CD8-positive, alpha-beta memory T cell (primary cell): ENCODE results near the gene TRPM4. TPM values are rescaled to one million over a fixed set of nuclear protein-coding genes. Genes with fewer than 3 reads are reported as not detected.

ENCODE experiments used
- CTCF ChIA-PET: fragments of 350-600 bp; sonication (Branson Sonifier 250); formaldehyde crosslinking; loops from one replicate; lab custom pipeline; 2021; ENCODE audit warnings: antibody characterized with exemption; lab: Charles Lee
- POLR2A ChIA-PET: fragments of 350-600 bp; sonication (Branson Sonifier 250); formaldehyde crosslinking; loops from one replicate; lab custom pipeline; 2021; ENCODE audit warnings: antibody characterized with exemption; lab: Charles Lee
- DNase-seq, 5 donors: peaks; one replicate each; pipeline versions ENCODE4 v3.0.0 to v3.0.0-alpha.2; 2020 to 2022; ENCODE audit warnings: mixed read lengths in 1 of 5
- H3K27ac ChIP-seq: one replicate; pipeline ENCODE4 v1.7.0; 2013; ENCODE audit warnings: low read depth, mild to moderate bottlenecking, low read length, moderate library complexity
- H3K27me3 ChIP-seq: 2 replicates; pipeline ENCODE4 v1.7.0; 2013; ENCODE audit warnings: low read length, mild to moderate bottlenecking; ENCODE audit not compliant: insufficient read depth, poor library complexity, severe bottlenecking
- H3K36me3 ChIP-seq: 2 replicates; pipeline ENCODE4 v1.7.0; 2013; ENCODE audit warnings: mild to moderate bottlenecking, low read length, moderate library complexity; ENCODE audit not compliant: insufficient read depth
- H3K4me1 ChIP-seq: 2 replicates; pipeline ENCODE4 v1.7.0; 2013; ENCODE audit warnings: mild to moderate bottlenecking, low read length, moderate library complexity; ENCODE audit not compliant: insufficient read depth
- H3K4me3 ChIP-seq: 2 replicates; pipeline ENCODE4 v1.7.0; 2013; ENCODE audit warnings: mild to moderate bottlenecking, low read length
- H3K9me3 ChIP-seq: 2 replicates; pipeline ENCODE4 v1.7.0; 2013; ENCODE audit warnings: mild to moderate bottlenecking, low read length
- H3K27ac Mint-ChIP-seq, 8 donors: one replicate each; pipeline ENCODE4 v1.8.0; 2020 to 2021; ENCODE audit warnings: mixed read lengths in 8 of 8, mild to moderate bottlenecking in 6 of 8, inconsistent platforms in 3 of 8, moderate library complexity in 3 of 8
- H3K27me3 Mint-ChIP-seq, 2 donors: one replicate each; pipeline ENCODE4 v1.8.0; 2020 to 2021; ENCODE audit warnings: mixed read lengths in 2 of 2, mild to moderate bottlenecking in 1 of 2, moderate library complexity in 1 of 2
- H3K36me3 Mint-ChIP-seq, 3 donors: one replicate each; pipeline ENCODE4 v1.8.0; 2020 to 2021; ENCODE audit warnings: mixed read lengths in 3 of 3, inconsistent platforms in 1 of 3, mild to moderate bottlenecking in 1 of 3
- H3K4me1 Mint-ChIP-seq, 3 donors: one replicate each; pipeline ENCODE4 v1.8.0; 2020 to 2021; ENCODE audit warnings: mixed read lengths in 3 of 3, inconsistent platforms in 1 of 3, mild to moderate bottlenecking in 1 of 3
- H3K4me3 Mint-ChIP-seq, 7 donors: one replicate each; pipeline ENCODE4 v1.8.0; 2020 to 2021; ENCODE audit warnings: mixed read lengths in 7 of 7, mild to moderate bottlenecking in 6 of 7, moderate library complexity in 4 of 7, inconsistent platforms in 2 of 7
- H3K9me3 Mint-ChIP-seq, 5 donors: one replicate each; pipeline ENCODE4 v1.8.0; 2020 to 2022; ENCODE audit warnings: mixed read lengths in 5 of 5, mild to moderate bottlenecking in 3 of 5, moderate library complexity in 2 of 5, inconsistent platforms in 1 of 5
- polyA plus RNA-seq: library from polyadenylated mRNA; unstranded; fragments of 300-500 nt; fragmentation: Illumina TruSeq; gene quantifications from one replicate; pipeline ENCODE4 v1.2.3, GENCODE V29; 2021
- total RNA-seq, 2 experiments: library from RNA; stranded (reverse); gene quantifications; one replicate each; pipeline ENCODE4 v1.2.3, GENCODE V29; 2021

TRPM4 gene
- total and polyA plus RNA-seq, 3 experiments from 2014 or later: not detected

GRCh38 chr19:49210108-49210900, 52.7 kb downstream of the TRPM4 start:
- peak overlapping the region in 1 of 7 donors; percentile 54 for H3K4me3 Mint-ChIP-seq
- H3K36me3 Mint-ChIP-seq: no peaks in the 10 kb centered on the region
- H3K4me3 ChIP-seq: no peak overlapping the region
- H3K27ac ChIP-seq: no peak overlapping the region
- H3K27me3 Mint-ChIP-seq: peaks cover 9 to 19% of the 10 kb centered on the region in 2 donors
- POLR2A ChIA-PET: no interaction called here
- H3K9me3 Mint-ChIP-seq: no peaks in the 10 kb centered on the region
- H3K27ac Mint-ChIP-seq: peak overlapping the region in 1 of 8 donors; percentile 71
- H3K9me3 ChIP-seq: no peaks in the 10 kb centered on the region
- CTCF ChIA-PET: no interaction called here
- H3K36me3 ChIP-seq: no peaks in the 10 kb centered on the region
- H3K4me1 ChIP-seq: no peaks in the 10 kb centered on the region
- H3K27me3 ChIP-seq: no peaks in the 10 kb centered on the region
- H3K4me1 Mint-ChIP-seq: peaks cover 9 to 13% (median 12%) of the 10 kb centered on the region in 3 donors
- peak in 2 of 5 donors; percentile 14 to 34 for DNase-seq

GRCh38 chr19:49210901-49211451, 53.4 kb downstream of the TRPM4 start:
- no peaks in the 10 kb centered on the region for H3K9me3 ChIP-seq
- no peaks in the 10 kb centered on the region for H3K27me3 ChIP-seq
- Mint-ChIP-seq H3K36me3 (no peaks in the 10 kb centered on the region), H3K27ac (no peak overlapping the region), H3K4me1 (peaks cover 9 to 13% (median 12%) of the 10 kb centered on the region in 3 donors), H3K27me3 (peaks cover 9 to 19% of the 10 kb centered on the region in 2 donors), H3K9me3 (no peaks in the 10 kb centered on the region), H3K4me3 (peak overlapping the region in 1 of 7 donors; percentile 41)
- no peak for DNase-seq
- no peak overlapping the region for H3K4me3 ChIP-seq
- H3K27ac ChIP-seq: no peak overlapping the region
- H3K4me1 ChIP-seq: no peaks in the 10 kb centered on the region
- H3K36me3 ChIP-seq: no peaks in the 10 kb centered on the region
- ChIA-PET CTCF (no interaction called here), POLR2A (no interaction called here)

GRCh38 chr19:49212016-49212701, 54.6 kb downstream of the TRPM4 start:
- Mint-ChIP-seq H3K27me3 (peaks cover 11% of the 10 kb centered on the region in 2 donors), H3K36me3 (no peaks in the 10 kb centered on the region), H3K27ac (no peak overlapping the region), H3K4me1 (peaks cover 9 to 13% (median 12%) of the 10 kb centered on the region in 3 donors), H3K4me3 (no peak overlapping the region), H3K9me3 (no peaks in the 10 kb centered on the region)
- Histone ChIP-seq H3K27ac (no peak overlapping the region), H3K9me3 (no peaks in the 10 kb centered on the region), H3K4me3 (no peak overlapping the region), H3K27me3 (no peaks in the 10 kb centered on the region), H3K4me1 (no peaks in the 10 kb centered on the region), H3K36me3 (no peaks in the 10 kb centered on the region)
- ChIA-PET POLR2A (no interaction called here), CTCF (no interaction called here)
- no peak for DNase-seq

- no peaks in the 10 kb centered on the region for H3K27me3 ChIP-seq
- H3K27me3 Mint-ChIP-seq: peaks cover 11 to 12% of the 10 kb centered on the region in 2 donors
- peaks cover 4 to 9% (median 5%) of the 10 kb centered on the region in 3 donors for H3K4me1 Mint-ChIP-seq
- H3K4me1 ChIP-seq: no peaks in the 10 kb centered on the region
- ChIA-PET CTCF (interaction anchor here (0.6 to 1.6 kb wide), 3 partner anchors 12 to 179 kb away, joined by 3 to 4 read pairs (median 3); no protein-coding TSS in a partner anchor), POLR2A (no interaction called here)
- H3K9me3 ChIP-seq: no peaks in the 10 kb centered on the region
- H3K36me3 Mint-ChIP-seq: no peaks in the 10 kb centered on the region
- H3K9me3 Mint-ChIP-seq: no peaks in the 10 kb centered on the region
- no peak overlapping the region for H3K4me3 Mint-ChIP-seq
- no peak overlapping the region for H3K4me3 ChIP-seq
- no peak for DNase-seq
- H3K27ac Mint-ChIP-seq: no peak overlapping the region
- no peaks in the 10 kb centered on the region for H3K36me3 ChIP-seq
- H3K27ac ChIP-seq: no peak overlapping the region
Observed at GRCh38 chr19:49213791-49214190, 56.2 kb downstream of the TRPM4 start.

- Histone ChIP-seq H3K27me3 (no peaks in the 10 kb centered on the region), H3K36me3 (no peaks in the 10 kb centered on the region), H3K27ac (no peak overlapping the region), H3K4me3 (no peak overlapping the region), H3K9me3 (no peaks in the 10 kb centered on the region), H3K4me1 (no peaks in the 10 kb centered on the region)
- no peak overlapping the region for H3K27ac Mint-ChIP-seq
- H3K9me3 Mint-ChIP-seq: no peaks in the 10 kb centered on the region
- no peak for DNase-seq
- POLR2A ChIA-PET: interaction anchor here (0.5 kb wide), 1 partner anchor 120 kb away, joined by 3 read pairs; no protein-coding TSS in a partner anchor
- no peaks in the 10 kb centered on the region for H3K36me3 Mint-ChIP-seq
- no peak overlapping the region for H3K4me3 Mint-ChIP-seq
- peaks cover 10 to 18% of the 10 kb centered on the region in 2 donors for H3K27me3 Mint-ChIP-seq
- CTCF ChIA-PET: interaction anchor here (1.6 kb wide), 1 partner anchor 11 kb away, joined by 3 read pairs; no protein-coding TSS in a partner anchor
- peaks cover 4 to 9% (median 5%) of the 10 kb centered on the region in 3 donors for H3K4me1 Mint-ChIP-seq
Observed at GRCh38 chr19:49214701-49215100, 57.1 kb downstream of the TRPM4 start.

- ChIA-PET CTCF (interaction anchor here (2.4 kb wide), 1 partner anchor 10 kb away, joined by 8 read pairs; no protein-coding TSS in a partner anchor), POLR2A (no interaction called here)
- no peak for DNase-seq
- H3K27ac ChIP-seq: no peak overlapping the region
- H3K4me3 ChIP-seq: no peak overlapping the region
- no peak overlapping the region for H3K27ac Mint-ChIP-seq
- H3K9me3 Mint-ChIP-seq: no peaks in the 10 kb centered on the region
- no peaks in the 10 kb centered on the region for H3K9me3 ChIP-seq
- H3K4me3 Mint-ChIP-seq: no peak overlapping the region
- H3K36me3 Mint-ChIP-seq: no peaks in the 10 kb centered on the region
- H3K4me1 Mint-ChIP-seq: peaks cover 4 to 6% (median 5%) of the 10 kb centered on the region in 3 donors
- H3K27me3 Mint-ChIP-seq: peaks cover 10 to 16% of the 10 kb centered on the region in 2 donors
- H3K4me1 ChIP-seq: no peaks in the 10 kb centered on the region
- H3K27me3 ChIP-seq: no peaks in the 10 kb centered on the region
- no peaks in the 10 kb centered on the region for H3K36me3 ChIP-seq
Observed at GRCh38 chr19:49216071-49216470, 58.5 kb downstream of the TRPM4 start.

- no peak overlapping the region for H3K4me3 Mint-ChIP-seq
- no peaks in the 10 kb centered on the region for H3K9me3 Mint-ChIP-seq
- no peak overlapping the region for H3K27ac Mint-ChIP-seq
- Histone ChIP-seq H3K4me1 (no peaks in the 10 kb centered on the region), H3K9me3 (no peaks in the 10 kb centered on the region), H3K27ac (no peak overlapping the region), H3K36me3 (no peaks in the 10 kb centered on the region), H3K4me3 (no peak overlapping the region), H3K27me3 (no peaks in the 10 kb centered on the region)
- peaks cover 5 to 10% of the 10 kb centered on the region in 2 donors for H3K27me3 Mint-ChIP-seq
- no peak for DNase-seq
- ChIA-PET POLR2A (no interaction called here), CTCF (interaction anchor here (2.4 kb wide), 1 partner anchor 9 kb away, joined by 8 read pairs; no protein-coding TSS in a partner anchor)
- H3K36me3 Mint-ChIP-seq: no peaks in the 10 kb centered on the region
- H3K4me1 Mint-ChIP-seq: peaks cover 0 to under 1% (median 0%) of the 10 kb centered on the region in 3 donors
Observed at GRCh38 chr19:49217382-49217781, 59.8 kb downstream of the TRPM4 start.
